COR-L47 (cell line): ENCODE measurements around the gene ARID3A.
A peak's percentile ranks its signal among the peaks of the same experiment; 100 is the strongest.

Experiments used
- DNase-seq: peaks from one replicate; lab custom pipeline; 2025; lab: John Stamatoyannopoulos, UW

Gene ARID3A

GRCh38 chr19:891421-892200 lies 34.2 kb upstream of the ARID3A start:
- DNase-seq, result peak; percentile 52

GRCh38 chr19:892243-892893 lies 33.5 kb upstream of the ARID3A start:
- no peak for DNase-seq

DNA sequence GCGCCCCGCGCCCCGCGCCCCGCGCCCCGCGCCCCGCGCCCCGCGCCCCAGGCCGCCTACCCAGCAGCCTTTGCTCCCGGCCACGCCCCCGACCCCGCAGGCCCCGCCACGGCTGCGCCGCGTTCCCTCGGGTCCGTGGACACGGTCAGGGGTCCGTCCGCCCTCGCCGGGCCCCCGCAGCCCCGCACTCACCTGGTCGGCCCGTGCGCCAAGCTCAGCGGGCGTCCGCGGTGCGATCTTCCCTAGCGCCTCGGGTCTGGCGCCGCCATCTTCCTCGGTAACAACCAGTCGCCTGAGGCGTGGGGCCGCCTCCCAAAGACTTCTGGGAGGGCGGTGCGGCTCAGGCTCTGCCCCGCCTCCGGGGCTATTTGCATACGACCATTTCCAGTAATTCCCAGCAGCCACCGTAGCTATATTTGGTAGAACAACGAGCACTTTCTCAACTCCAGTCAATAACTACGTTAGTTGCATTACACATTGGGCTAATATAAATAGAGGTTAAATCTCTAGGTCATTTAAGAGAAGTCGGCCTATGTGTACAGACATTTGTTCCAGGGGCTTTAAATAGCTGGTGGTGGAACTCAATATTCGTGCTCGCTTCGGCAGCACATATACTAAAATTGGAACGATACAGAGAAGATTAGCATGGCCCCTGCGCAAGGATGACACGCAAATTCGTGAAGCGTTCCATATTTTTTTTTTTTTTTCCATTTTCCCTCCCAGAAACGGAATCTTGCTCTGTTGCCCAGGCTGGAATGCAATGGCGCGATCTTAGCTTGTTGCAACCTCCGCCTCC lies 32.7 kb upstream of the ARID3A start, which contains the start of the genes MED16 and RNU6-9:
TSS of gene MED16 (minus strand) at position 294 of the 796 bp plus-strand sequence. CDS start 2,056 bp downstream, outside the sequence.
TSS of gene RNU6-9 (plus strand) at position 591 of the 796 bp plus-strand sequence.
- peak; percentile 94 for DNase-seq

- DNase-seq, result no peak
These were observed 29.4 kb upstream of the ARID3A start for GRCh38 chr19:896434-896833.

GRCh38 chr19:896999-897398 lies 28.8 kb upstream of the ARID3A start:
- DNase-seq, result no peak

- DNase-seq, result no peak
These were observed 28.3 kb upstream of the ARID3A start for GRCh38 chr19:897442-898039.

DNA sequence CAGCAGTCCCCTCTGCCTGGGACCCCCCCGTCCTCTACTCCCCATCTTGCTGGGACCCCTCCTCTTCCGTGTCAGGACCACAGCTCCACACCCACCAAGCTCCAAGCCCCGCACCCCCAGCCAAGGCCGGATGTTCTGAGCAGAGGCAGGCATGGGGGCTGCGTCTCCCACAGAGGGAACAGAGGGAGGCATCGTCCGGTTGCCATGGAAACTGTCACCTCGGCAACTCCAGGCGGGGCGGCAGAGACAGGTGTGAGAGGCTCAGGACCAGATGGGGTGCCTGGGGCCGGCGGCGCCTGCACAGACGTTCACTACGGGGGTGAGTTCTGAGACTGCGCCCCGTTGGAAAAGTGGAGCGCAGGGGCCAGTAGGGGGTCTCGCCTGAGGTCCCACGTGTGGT lies 27.2 kb upstream of the ARID3A start:
- peak; percentile 94 for DNase-seq

DNA sequence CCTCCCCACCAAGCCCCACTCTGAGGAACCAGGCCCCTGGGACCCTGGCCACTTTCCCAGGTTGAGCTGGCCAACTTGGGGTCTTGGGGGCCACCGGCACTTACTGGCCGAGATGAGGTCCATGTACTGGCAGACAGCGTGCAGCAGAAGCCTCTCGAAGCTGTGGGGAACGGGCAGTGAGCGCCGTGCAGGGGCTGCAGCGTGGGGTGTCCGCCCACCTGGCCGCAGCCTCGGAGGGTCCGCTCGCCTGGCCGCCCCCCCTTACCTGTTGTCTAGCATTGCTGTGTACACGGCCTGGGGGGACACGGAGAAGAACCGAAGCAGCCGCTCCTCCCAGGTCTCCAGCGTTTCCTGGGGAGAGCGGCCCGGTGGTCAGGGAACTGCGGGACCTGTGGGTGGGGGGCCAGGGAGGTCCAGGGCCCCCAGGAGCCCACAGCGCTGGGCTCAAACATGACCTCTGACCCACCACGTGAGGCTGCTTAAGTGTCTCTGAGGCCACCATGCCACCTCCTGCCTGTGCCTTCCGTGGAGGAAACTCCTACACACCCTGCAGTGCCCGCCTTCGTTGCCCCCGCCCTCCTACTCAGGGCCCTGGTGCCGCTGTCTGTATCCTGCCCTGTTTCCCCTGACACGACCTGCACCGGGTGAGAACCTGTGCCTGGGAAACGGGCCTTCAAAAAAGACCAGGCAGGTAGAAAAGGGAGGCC lies 26.3 kb upstream of the ARID3A start:
- no peak for DNase-seq

GRCh38 chr19:900043-900301 lies 25.9 kb upstream of the ARID3A start:
- DNase-seq, result no peak

DNA sequence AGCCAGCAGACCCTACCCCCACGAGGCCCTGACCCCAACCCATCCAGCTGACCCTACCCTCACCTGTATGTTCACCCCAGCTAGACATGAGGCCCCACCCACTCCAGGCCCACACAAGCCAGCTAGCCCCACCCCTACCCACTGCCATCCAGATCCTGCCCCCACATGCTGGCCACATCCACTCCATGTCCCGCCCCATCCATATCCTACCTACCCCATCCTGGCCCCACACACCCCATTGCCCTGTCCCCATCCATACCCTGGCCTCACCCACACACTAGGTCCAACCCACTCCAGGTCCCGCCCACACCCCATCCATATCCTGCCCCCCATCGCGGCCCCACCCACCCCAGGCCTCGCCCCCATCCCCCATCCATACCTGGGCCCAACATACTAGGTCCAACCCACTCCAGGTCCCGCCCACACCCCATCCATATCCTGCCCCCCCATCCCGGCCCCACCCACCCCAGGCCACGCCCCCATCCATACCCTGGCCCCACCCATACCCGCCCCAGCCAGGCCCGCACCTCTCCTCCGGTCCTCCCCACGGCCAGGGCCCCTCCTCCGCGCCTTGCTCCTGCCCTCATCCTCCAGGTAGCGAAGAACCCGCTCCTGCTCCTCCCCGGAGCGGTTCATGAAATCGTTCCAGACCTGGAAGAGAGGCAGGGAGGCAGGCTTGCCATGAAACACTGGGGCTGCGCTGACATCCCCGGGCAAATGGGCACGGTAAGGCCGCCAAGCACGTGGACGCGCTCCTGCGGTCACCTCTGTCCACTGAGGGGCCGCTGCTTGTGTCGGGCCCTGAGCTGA lies 25.3 kb upstream of the ARID3A start:
- DNase-seq, result no peak

GRCh38 chr19:901216-902092 lies 24.4 kb upstream of the ARID3A start:
- DNase-seq, result no peak

DNA sequence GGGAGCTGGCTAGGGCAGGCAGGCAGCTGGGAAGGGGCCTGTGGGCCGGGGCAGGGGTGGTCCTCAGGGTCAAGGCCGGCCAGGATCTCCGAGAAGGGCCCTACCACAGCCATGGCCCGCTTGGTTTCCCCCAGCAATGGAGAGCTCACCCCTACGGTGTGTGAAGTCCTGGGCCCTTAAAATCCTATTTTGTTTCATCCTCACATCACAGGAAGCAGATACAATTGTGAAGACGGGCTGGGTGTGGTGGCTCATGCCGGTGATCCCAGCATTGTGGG lies 23.8 kb upstream of the ARID3A start:
- DNase-seq, result no peak

DNA sequence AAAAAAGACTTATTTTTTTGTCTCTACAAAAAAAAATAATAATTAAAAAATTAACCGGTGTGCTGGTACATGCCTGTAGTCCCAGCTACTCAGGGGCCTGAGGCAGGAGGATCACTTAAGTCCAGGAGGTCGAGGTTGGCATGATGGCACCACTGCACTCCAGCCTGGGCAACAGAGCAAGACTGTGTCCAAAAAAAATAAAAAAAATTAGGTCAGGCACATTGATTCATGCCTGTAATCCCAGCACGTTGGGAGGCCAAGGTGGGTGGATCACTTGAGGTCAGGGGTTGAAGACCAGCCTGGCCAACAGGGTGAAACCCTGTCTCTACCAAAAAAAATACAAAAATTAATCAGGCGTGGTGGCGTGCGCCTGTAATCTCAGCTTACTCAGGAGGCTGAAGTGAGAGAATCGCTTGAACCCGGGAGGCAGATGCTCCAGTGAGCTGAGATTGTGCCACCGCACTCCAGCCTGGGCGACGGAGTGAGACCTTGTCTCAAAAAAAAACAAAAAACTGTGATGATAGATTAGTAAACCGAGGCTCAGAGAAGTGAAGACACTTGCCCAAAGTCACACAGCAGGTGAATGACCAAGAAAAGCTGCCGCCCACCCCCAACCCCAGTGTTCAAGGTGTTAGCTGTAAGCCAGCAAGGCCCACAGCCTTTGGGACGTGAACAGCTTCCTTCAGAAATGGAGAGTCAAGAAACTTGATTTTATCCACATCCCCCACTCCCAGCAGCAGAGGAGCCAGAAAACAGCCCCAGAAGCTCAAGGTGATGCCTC lies 23.2 kb upstream of the ARID3A start:
- no peak for DNase-seq

DNA sequence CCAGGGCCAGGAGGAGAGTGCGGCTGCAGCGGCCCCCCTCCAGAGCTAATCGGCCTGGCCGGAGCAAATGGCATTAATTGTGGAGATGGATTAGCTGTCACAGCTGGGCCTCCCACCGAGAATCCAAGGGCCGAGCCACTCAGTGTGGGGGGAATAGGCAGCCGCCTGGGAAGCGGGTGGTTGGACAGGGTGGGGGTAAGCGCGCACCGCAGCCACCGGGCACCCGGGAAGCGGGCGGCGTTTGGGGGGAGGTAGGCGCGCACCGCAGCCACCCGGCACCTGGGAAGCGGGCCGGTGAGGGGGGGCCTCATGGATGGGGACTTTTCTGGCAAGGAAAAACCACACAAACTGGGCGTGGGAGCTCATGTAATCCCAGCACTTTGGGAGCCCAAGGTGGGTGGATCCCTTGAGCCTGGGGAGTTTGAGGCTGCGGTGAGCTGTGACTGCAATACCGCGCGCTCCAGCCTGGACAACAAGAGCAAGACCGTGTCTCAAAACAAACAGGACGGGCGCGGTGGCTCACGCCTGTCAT lies 22.5 kb upstream of the ARID3A start:
- peak; percentile 85 for DNase-seq

GRCh38 chr19:904545-904944 lies 21.3 kb upstream of the ARID3A start:
- DNase-seq, result no peak

DNA sequence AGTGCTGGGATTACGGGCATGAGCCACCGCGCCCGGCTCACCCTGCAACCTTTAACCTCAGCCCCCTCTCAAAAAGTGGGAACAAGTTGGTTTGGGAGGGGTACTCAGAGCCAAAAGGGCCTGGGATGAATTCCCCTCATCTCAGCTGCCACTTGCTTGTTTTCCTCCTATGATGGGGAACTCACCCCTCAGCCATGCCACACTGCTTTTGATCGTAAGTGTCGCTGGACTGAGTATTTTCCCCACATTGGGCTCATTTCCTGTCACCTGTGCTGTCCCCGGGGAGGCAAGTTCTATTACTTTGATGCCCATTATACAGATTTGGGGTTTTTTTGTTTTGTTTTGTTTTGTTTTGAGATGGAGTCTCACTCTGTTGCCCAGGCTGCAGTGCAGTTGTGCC lies 19.4 kb upstream of the ARID3A start:
- no peak for DNase-seq

DNA sequence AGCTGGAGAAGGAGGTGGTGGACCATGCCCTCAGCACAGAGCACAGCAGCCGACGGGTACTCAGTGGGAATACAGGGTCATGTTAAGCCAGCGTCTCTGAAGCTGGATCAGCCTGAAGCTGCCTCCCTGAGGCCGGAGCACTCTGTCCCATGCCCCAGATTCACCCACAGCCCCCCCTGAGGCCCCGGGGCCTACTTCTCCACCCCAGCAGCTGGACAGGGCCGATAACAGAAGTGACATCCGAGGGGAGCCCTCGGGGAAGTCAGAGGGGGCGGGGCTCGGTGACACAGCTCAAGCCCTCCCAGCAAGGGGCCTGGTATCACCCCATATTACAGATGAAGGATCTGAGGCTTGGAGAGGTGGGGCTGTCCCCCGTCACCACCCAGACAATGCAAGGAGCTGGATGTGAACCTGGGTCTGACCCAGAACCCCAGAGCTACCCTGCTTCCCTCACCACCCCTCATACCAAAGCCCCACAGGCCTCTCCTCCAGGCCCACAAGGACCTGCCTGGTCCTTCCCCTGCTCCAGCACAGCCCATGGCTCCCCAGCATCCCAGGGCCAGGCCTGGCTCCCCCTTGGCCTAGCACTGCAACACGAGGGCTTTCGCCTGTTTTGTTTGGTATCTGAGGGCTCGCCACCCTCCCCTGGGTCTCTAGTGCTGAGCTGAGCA lies 18.5 kb upstream of the ARID3A start:
- DNase-seq, result no peak

DNA sequence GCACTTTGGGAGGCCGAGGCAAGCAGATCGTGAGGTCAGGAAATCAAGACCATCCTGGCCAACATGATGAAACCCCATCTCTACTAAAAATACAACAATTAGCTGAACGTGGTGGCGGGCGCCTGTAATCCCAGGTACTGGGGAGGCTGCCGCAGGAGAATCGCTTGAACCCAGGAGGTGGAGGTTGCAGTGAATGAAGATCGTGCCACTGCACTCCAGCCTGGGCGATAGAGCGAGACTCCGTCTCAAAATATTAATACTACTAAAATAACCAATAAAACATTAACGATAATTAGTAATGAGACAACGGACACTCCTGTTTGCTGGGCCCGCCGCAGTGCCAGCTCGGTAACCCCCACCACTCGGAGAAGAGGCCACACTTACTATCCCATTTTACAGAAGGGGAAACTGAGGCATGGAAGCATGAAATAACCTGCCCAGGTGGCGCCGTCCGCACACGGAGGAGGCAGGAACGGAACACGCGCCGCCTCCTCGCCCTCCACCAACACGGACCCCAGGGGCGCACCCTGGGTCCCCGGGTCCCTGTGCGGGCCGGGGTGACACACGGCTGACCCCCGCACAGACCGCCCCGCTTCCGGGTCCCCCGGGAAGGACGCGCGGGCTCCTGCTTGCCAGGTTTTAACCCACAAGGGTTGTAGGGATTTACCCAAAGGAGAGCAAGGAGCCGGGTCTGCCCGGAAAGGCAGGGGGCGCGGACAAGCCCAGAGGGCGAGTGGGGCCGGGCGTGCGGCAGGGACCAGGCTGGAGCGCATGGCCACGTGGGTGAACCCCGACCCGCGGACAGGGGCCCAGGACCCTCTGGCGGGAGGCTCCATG lies 14.4 kb upstream of the ARID3A start:
- DNase-seq, result no peak
